HepG2 (cell line): Measurements from ENCODE around the gene DOK1. TPM values are rescaled to one million over a fixed set of nuclear protein-coding genes. Genes with fewer than 3 reads are reported as not detected.

Experiments
- ATAC-seq: fragments of 200-7000 bp; cut with Tn5 transposase; 3 replicates; pipeline ENCODE4 v1.9.1; 2020; ENCODE audit warnings: mild to moderate bottlenecking, moderate library complexity
- BruUV-seq: library from RNA; stranded (reverse); fragments of 400-500 nt; replicated peaks from 2 replicates; lab custom pipeline; 2021; lab: Mats Ljungman, UMichigan
- CTCF ChIA-PET: fragments of 300-600 bp; formaldehyde crosslinking; extraction: SDS; loops from one replicate; lab custom pipeline; 2021; ENCODE audit warnings: low total read pairs, inconsistent platforms, low intra/inter-chr PET ratio; lab: Yijun Ruan, JAX
- POLR2A ChIA-PET: fragments of 350-600 bp; sonication (Branson Sonifier 250); formaldehyde crosslinking; loops from one replicate; lab custom pipeline; 2020; ENCODE audit warnings: antibody characterized with exemption, inconsistent platforms; lab: Yijun Ruan, JAX
- DNase-seq: peaks from one replicate; pipeline ENCODE4 v3.0.0-alpha.2; 2015; ENCODE audit warnings: low spot score
- FAIRE-seq: peaks from 3 replicates; lab custom pipeline; 2011; peaks lifted over from hg19 to GRCh38; lab: Jason Lieb, UNC
- H2AFZ ChIP-seq: one replicate; pipeline ENCODE4 v1.6.1; 2011; ENCODE audit warnings: low read length, inconsistent platforms
- H3K27ac ChIP-seq: fragments of 300-600 bp; 3 replicates; pipeline ENCODE4 v1.8.0; 2011; ENCODE audit warnings: mixed run types, mild to moderate bottlenecking, mixed read lengths, low read length, inconsistent platforms; ENCODE audit not compliant: insufficient read depth; ENCODE audit errors: extremely low read length
- H3K27me3 ChIP-seq, 2 experiments: fragments of 200-600 bp in 1 of 2; 2 replicates in 1 of 2; 3 replicates in 1 of 2; pipeline versions ENCODE4 v1.6.0 to v1.8.0; 2011; ENCODE audit warnings: low read length in 2 of 2, mild to moderate bottlenecking in 2 of 2, moderate library complexity in 2 of 2, inconsistent platforms in 1 of 2; ENCODE audit not compliant: insufficient read depth in 2 of 2, control insufficient read depth in 1 of 2
- H3K36me3 ChIP-seq, 2 experiments: fragments of 200-600 bp in 1 of 2; replicated peaks in 1 of 2; 2 replicates in 1 of 2; 3 replicates in 1 of 2; pipeline versions ENCODE4 v1.5.1 to v1.8.0; 2011; ENCODE audit warnings: low read length in 2 of 2, inconsistent platforms in 1 of 2; ENCODE audit not compliant: insufficient read depth in 2 of 2, control insufficient read depth in 1 of 2
- H3K4me1 ChIP-seq: 2 replicates; pipeline ENCODE4 v1.5.1; 2012; ENCODE audit warnings: low read length, inconsistent platforms; ENCODE audit not compliant: insufficient read depth
- H3K4me2 ChIP-seq: 2 replicates; pipeline ENCODE4 v1.6.0; 2011; ENCODE audit warnings: low read depth, low read length, inconsistent platforms
- H3K4me3 ChIP-seq, 3 experiments: fragments of 200-600 bp in 1 of 3; sonication (generic), shearing (Covaris generic) in 1 of 3; replicated peaks in 1 of 3; 2 replicates each; pipeline ENCODE4 v1.5.1; 2011 to 2016; ENCODE audit warnings: low read length in 3 of 3, inconsistent platforms in 2 of 3, low read depth in 2 of 3, mild to moderate bottlenecking in 2 of 3, control low read depth in 1 of 3, mixed read lengths in 1 of 3; ENCODE audit not compliant: insufficient read depth in 1 of 3
- H3K79me2 ChIP-seq: one replicate; pipeline ENCODE4 v1.6.1; 2011; ENCODE audit warnings: low read length, inconsistent platforms; ENCODE audit not compliant: insufficient read depth
- H3K9ac ChIP-seq: 2 replicates; pipeline ENCODE4 v1.6.0; 2011; ENCODE audit warnings: mild to moderate bottlenecking, low read depth, low read length, inconsistent platforms; ENCODE audit not compliant: insufficient read depth
- H3K9me3 ChIP-seq: 2 replicates; pipeline ENCODE4 v1.5.1; 2012; ENCODE audit warnings: mild to moderate bottlenecking, low read length
- H4K20me1 ChIP-seq: 2 replicates; pipeline ENCODE4 v1.6.0; 2011; ENCODE audit warnings: inconsistent platforms, mild to moderate bottlenecking, low read length, moderate library complexity; ENCODE audit not compliant: insufficient read depth
- AHR ChIP-seq: IDR thresholded peaks from 2 replicates; pipeline ENCODE4 v1.6.1; 2018; ENCODE audit warnings: missing genetic modification reagents, missing compliant biosample characterization
- ARID2 ChIP-seq: sonication (generic); formaldehyde crosslinking; IDR thresholded peaks from 2 replicates; pipeline ENCODE4 v1.8.1; 2022; ENCODE audit warnings: mild to moderate bottlenecking, missing genetic modification reagents, borderline replicate concordance
- HINFP ChIP-seq: sonication (generic); formaldehyde crosslinking; IDR thresholded peaks from 2 replicates; pipeline ENCODE4 v1.4.0; 2020; ENCODE audit warnings: low read depth, mild to moderate bottlenecking, missing genetic modification reagents
- HNRNPL ChIP-seq: fragments of 200-400 bp; formaldehyde crosslinking; IDR thresholded peaks from 2 replicates; pipeline ENCODE4 v1.6.1; 2017; ENCODE audit warnings: mild to moderate bottlenecking, low read depth, low read length
- MTF1 ChIP-seq: sonication (generic); formaldehyde crosslinking; IDR thresholded peaks from 2 replicates; pipeline ENCODE4 v1.5.0; 2020; ENCODE audit warnings: missing genetic modification reagents
- PHB2 ChIP-seq: fragments of 450-650 bp; IDR thresholded peaks from 2 replicates; pipeline ENCODE4 v1.6.1; 2018; ENCODE audit not compliant: partially characterized antibody
- PITX1 ChIP-seq: sonication (generic); formaldehyde crosslinking; IDR thresholded peaks from 2 replicates; pipeline ENCODE4 v1.5.1; 2020; ENCODE audit warnings: mild to moderate bottlenecking, missing genetic modification reagents
- POLR2A ChIP-seq, 2 experiments: IDR thresholded peaks; 2 replicates each; pipeline ENCODE4 v1.6.1; 2011; ENCODE audit warnings: low read depth in 2 of 2, low read length in 2 of 2, mild to moderate bottlenecking in 1 of 2, moderate library complexity in 1 of 2; ENCODE audit not compliant: insufficient read depth in 1 of 2
- REPIN1 ChIP-seq: sonication (generic); formaldehyde crosslinking; IDR thresholded peaks from 2 replicates; pipeline ENCODE4 v1.8.0; 2022; ENCODE audit warnings: missing genetic modification reagents, low read depth, mild to moderate bottlenecking, borderline replicate concordance
- TBX3 ChIP-seq: fragments of 450-650 bp; IDR thresholded peaks from 2 replicates; pipeline ENCODE4 v1.6.1; 2017; ENCODE audit warnings: antibody characterized with exemption, mild to moderate bottlenecking, inconsistent platforms, borderline replicate concordance
- TERF1 ChIP-seq: sonication (generic); formaldehyde crosslinking; IDR thresholded peaks from 2 replicates; pipeline ENCODE4 v1.8.0; 2022; ENCODE audit warnings: mild to moderate bottlenecking, missing genetic modification reagents, moderate library complexity
- ZC3H4 ChIP-seq: sonication (generic); formaldehyde crosslinking; IDR thresholded peaks from 2 replicates; pipeline ENCODE4 v1.4.0; 2020; ENCODE audit warnings: missing genetic modification reagents, borderline replicate concordance
- ZFYVE20 ChIP-seq: sonication (generic); formaldehyde crosslinking; IDR thresholded peaks from 2 replicates; pipeline ENCODE4 v1.8.0; 2023; ENCODE audit warnings: low read depth, mild to moderate bottlenecking, moderate library complexity, missing genetic modification reagents, borderline replicate concordance
- ZNF207 ChIP-seq: fragments of 450-650 bp; IDR thresholded peaks from 2 replicates; pipeline ENCODE4 v1.6.1; 2016; ENCODE audit warnings: antibody characterized with exemption, borderline replicate concordance
- ZNF431 ChIP-seq: sonication (generic); formaldehyde crosslinking; IDR thresholded peaks from 2 replicates; pipeline ENCODE4 v1.9.0; 2022; ENCODE audit warnings: missing genetic modification reagents, low read depth, mild to moderate bottlenecking, borderline replicate concordance
- ZNF510 ChIP-seq: sonication (generic); formaldehyde crosslinking; IDR thresholded peaks from 2 replicates; pipeline ENCODE4 v1.4.0; 2020; ENCODE audit warnings: low read depth, mild to moderate bottlenecking, missing genetic modification reagents
- ZNF747 ChIP-seq: sonication (generic); formaldehyde crosslinking; IDR thresholded peaks from 2 replicates; pipeline ENCODE4 v1.8.1; 2023; ENCODE audit warnings: missing genetic modification reagents, mild to moderate bottlenecking, borderline replicate concordance
- ZNF775 ChIP-seq: sonication (generic); formaldehyde crosslinking; IDR thresholded peaks from 2 replicates; pipeline ENCODE4 v1.4.0; 2020; ENCODE audit warnings: missing genetic modification reagents, mild to moderate bottlenecking, moderate library complexity, borderline replicate concordance
- WGBS: methylation state at CpG from one replicate; pipeline ENCODE4 v1.1.6; 2017; ENCODE audit warnings: low lambda C conversion rate; 5-methylcytosine and 5-hydroxymethylcytosine counted together
- in situ Hi-C: cut with HindIII; loops from 2 replicates; pipeline ENCODE4 v1.10.0; 2017; ENCODE audit warnings: low pct_unique_long_range_greater_than_20kb; ENCODE audit not compliant: extremely low pct_ligation_motif_present
- intact Hi-C: fragments of 100-400 bp; cut with micrococcal nuclease; formaldehyde crosslinking; loops from one replicate; pipeline ENCODE4 v1.10.0; 2022; ENCODE audit not compliant: unreplicated experiment
- polyA plus RNA-seq, 8 experiments: library from polyadenylated mRNA; depleted of rRNA in 3 of 8; stranded (reverse) in 7 of 8; unstranded in 1 of 8; fragments of >200 nt; fragmentation: Illumina TruSeq in 4 of 8; extraction: Trizol in 4 of 8; gene quantifications; 2 replicates each; pipeline versions ENCODE4 v1.2.1 to v1.2.3, GENCODE V29; 2011 to 2016; ENCODE audit warnings: low read depth in 4 of 8, missing spikeins in 1 of 8, mixed read lengths in 1 of 8; ENCODE audit not compliant: insufficient read depth in 1 of 8
- total RNA-seq, 5 experiments: library from RNA; depleted of rRNA; stranded (reverse); fragments of >200 nt; fragmentation: Illumina TruSeq; extraction: Trizol; gene quantifications; 2 replicates each; pipeline ENCODE4 v1.2.3, GENCODE V29; 2016; ENCODE audit warnings: low read depth in 1 of 5
- TF ChIP-seq, protein P1 (sequence below): sonication (generic); formaldehyde crosslinking; IDR thresholded peaks from 2 replicates; pipeline ENCODE4 v1.4.0; 2020; ENCODE audit warnings: missing genetic modification reagents

The DOK1 gene
- total and polyA plus RNA-seq, 2 of the 13 experiments (the other 11 are each of a cell fraction or from before 2014, with no cell fraction given): 0.53 to 0.74 TPM

DNA sequence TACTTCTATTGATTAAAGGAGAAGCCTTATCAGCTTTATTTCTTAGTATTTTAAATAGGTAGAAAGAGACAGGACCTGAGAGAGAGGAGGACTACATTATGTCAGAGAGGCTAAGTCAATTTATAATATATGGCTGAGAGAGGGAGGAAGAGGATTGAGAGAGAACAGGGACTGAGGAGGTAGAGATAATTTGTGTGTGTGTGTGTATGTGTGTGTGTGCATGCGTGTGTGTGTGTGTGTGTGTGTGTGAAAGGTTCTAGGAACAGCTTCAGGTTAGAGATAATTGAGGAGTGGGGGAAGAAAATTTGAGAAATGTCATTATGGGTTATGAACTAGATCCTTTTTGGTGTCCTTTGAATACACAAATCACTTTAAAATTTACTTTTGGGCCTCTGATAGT, 15.2 kb downstream of the DOK1 start:
- BruUV-seq: no TSS peak
- POLR2A ChIA-PET: no interaction called here

More for the DNA sequence above, 15.2 kb downstream of the DOK1 start:
- no peak for ATAC-seq
- Histone ChIP-seq H3K9me3 (no peaks in the 10 kb centered on the region), H3K4me2 (no peak overlapping the region), H3K36me3 (no peaks in the 10 kb centered on the region), H2AFZ (no peak overlapping the region), H3K9ac (no peak overlapping the region), H3K4me3 (no peak overlapping the region), H3K27ac (no peak overlapping the region), H3K27me3 (peaks cover 0 to 34% of the 10 kb centered on the region in 2 experiments; a peak in 4 of 5 replicates), H4K20me1 (no peaks in the 10 kb centered on the region), H3K79me2 (no peaks in the 10 kb centered on the region), H3K4me1 (peaks cover 12% of the 10 kb centered on the region)
- DNase-seq: no peak
- intact Hi-C loops (no loop called here), in situ Hi-C loops (no loop called here)
- CTCF ChIA-PET: no interaction called here
- TF ChIP-seq ARID2 (CRISPR knock-in tag) (no peak), AHR (no peak), REPIN1 (CRISPR knock-in tag) (no peak), TERF1 (CRISPR knock-in tag) (no peak), TBX3 (no peak), MTF1 (CRISPR knock-in tag) (no peak), ZNF207 (no peak), POLR2A (IDR thresholded peaks at IDR 0.05; ENCODE audit: insufficient read depth in 1 of 2, low read depth in 2 of 2, low read length in 2 of 2) (no peak), ZNF775 (CRISPR knock-in tag) (no peak), ZNF510 (CRISPR knock-in tag) (no peak), HINFP (CRISPR knock-in tag) (no peak), PITX1 (no peak), ZNF747 (no peak), ZFYVE20 (no peak), ZNF431 (CRISPR knock-in tag) (no peak), PHB2 (no peak), HNRNPL (no peak), ZC3H4 (CRISPR knock-in tag) (no peak)
- TF ChIP-seq, protein P1, sequence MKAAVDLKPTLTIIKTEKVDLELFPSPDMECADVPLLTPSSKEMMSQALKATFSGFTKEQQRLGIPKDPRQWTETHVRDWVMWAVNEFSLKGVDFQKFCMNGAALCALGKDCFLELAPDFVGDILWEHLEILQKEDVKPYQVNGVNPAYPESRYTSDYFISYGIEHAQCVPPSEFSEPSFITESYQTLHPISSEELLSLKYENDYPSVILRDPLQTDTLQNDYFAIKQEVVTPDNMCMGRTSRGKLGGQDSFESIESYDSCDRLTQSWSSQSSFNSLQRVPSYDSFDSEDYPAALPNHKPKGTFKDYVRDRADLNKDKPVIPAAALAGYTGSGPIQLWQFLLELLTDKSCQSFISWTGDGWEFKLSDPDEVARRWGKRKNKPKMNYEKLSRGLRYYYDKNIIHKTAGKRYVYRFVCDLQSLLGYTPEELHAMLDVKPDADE (CRISPR knock-in tag): no peak
- FAIRE-seq: no peak
- 2% methylated on average over 1 of the region's 1 CpG for WGBS
